Activated T-helper 2 cell treated with anti-CD3 and anti-CD28 coated beads, Interferon-gamma antibody, Interleukin-2, Interleukin-4, amounts not matched to agents 10 μg/mL and 5 μg/mL and 100 μg/mL, durations not matched to agents 14 hours and 24 hours and 36 hours (primary cell): ENCODE measurements around the gene ZFYVE21. TPM values are rescaled to one million over a fixed set of nuclear protein-coding genes. Genes with fewer than 3 reads are reported as not detected.

Source experiments
- DNase-seq: peaks from one replicate; pipeline ENCODE4 v3.0.0; 2021; ENCODE audit warnings: low spot score
- H3K27ac Mint-ChIP-seq: one replicate; pipeline ENCODE4 v1.8.0; 2021; ENCODE audit warnings: mixed read lengths
- H3K27me3 Mint-ChIP-seq: one replicate; pipeline ENCODE4 v1.8.0; 2021; ENCODE audit warnings: low read depth, mixed read lengths
- H3K36me3 Mint-ChIP-seq: one replicate; pipeline ENCODE4 v1.8.0; 2021; ENCODE audit warnings: low read depth, mixed read lengths
- H3K4me1 Mint-ChIP-seq: one replicate; pipeline ENCODE4 v1.8.0; 2021; ENCODE audit warnings: low read depth, mixed read lengths
- H3K4me3 Mint-ChIP-seq: one replicate; pipeline ENCODE4 v1.8.0; 2021; ENCODE audit warnings: low read depth, mild to moderate bottlenecking, moderate library complexity, mixed read lengths
- H3K9me3 Mint-ChIP-seq: one replicate; pipeline ENCODE4 v1.8.0; 2021; ENCODE audit warnings: mixed read lengths
- intact Hi-C: fragments of 100-400 bp; cut with micrococcal nuclease; formaldehyde crosslinking; loops from one replicate; pipeline ENCODE4 v1.15.1; 2023
- total RNA-seq: library from RNA; stranded (reverse); gene quantifications from 2 replicates; pipeline ENCODE4 v1.2.3, GENCODE V29; 2022

Gene ZFYVE21
- total RNA-seq, 1 donor from 2014 or later: 27.5 TPM

GRCh38 chr14:103734081-103734888 lies 18.7 kb downstream of the ZFYVE21 start:
- intact Hi-C loops: no loop called here
- Mint-ChIP-seq H3K27ac (no peak overlapping the region), H3K9me3 (no peaks in the 10 kb centered on the region), H3K27me3 (no peaks in the 10 kb centered on the region), H3K4me1 (no peaks in the 10 kb centered on the region), H3K4me3 (no peak overlapping the region), H3K36me3 (peaks cover 10% of the 10 kb centered on the region)
- no peak for DNase-seq

- no peaks in the 10 kb centered on the region for H3K4me1 Mint-ChIP-seq
- H3K27me3 Mint-ChIP-seq: no peaks in the 10 kb centered on the region
- no peak for DNase-seq
- no peaks in the 10 kb centered on the region for H3K9me3 Mint-ChIP-seq
- peaks cover 4% of the 10 kb centered on the region for H3K36me3 Mint-ChIP-seq
- intact Hi-C loops: no loop called here
- no peak overlapping the region for H3K4me3 Mint-ChIP-seq
- H3K27ac Mint-ChIP-seq: no peak overlapping the region
Measured at GRCh38 chr14:103735022-103735421, 19.4 kb downstream of the ZFYVE21 start.

GRCh38 chr14:103735439-103735814 lies 19.8 kb downstream of the ZFYVE21 start:
- H3K27ac Mint-ChIP-seq: no peak overlapping the region
- H3K9me3 Mint-ChIP-seq: no peaks in the 10 kb centered on the region
- DNase-seq: no peak
- intact Hi-C loops: no loop called here
- no peaks in the 10 kb centered on the region for H3K4me1 Mint-ChIP-seq
- H3K4me3 Mint-ChIP-seq: no peak overlapping the region
- H3K36me3 Mint-ChIP-seq: peaks cover 4% of the 10 kb centered on the region
- no peaks in the 10 kb centered on the region for H3K27me3 Mint-ChIP-seq

GRCh38 chr14:103735815-103736545 lies 20.4 kb downstream of the ZFYVE21 start:
- no peak for DNase-seq
- no peak overlapping the region for H3K27ac Mint-ChIP-seq
- no peak overlapping the region for H3K4me3 Mint-ChIP-seq
- no peaks in the 10 kb centered on the region for H3K4me1 Mint-ChIP-seq
- H3K9me3 Mint-ChIP-seq: no peaks in the 10 kb centered on the region
- H3K36me3 Mint-ChIP-seq: peaks cover 4% of the 10 kb centered on the region
- no peaks in the 10 kb centered on the region for H3K27me3 Mint-ChIP-seq
- intact Hi-C loops: no loop called here

- no peaks in the 10 kb centered on the region for H3K4me1 Mint-ChIP-seq
- no peak for DNase-seq
- no peak overlapping the region for H3K27ac Mint-ChIP-seq
- no peaks in the 10 kb centered on the region for H3K27me3 Mint-ChIP-seq
- peaks cover 4% of the 10 kb centered on the region for H3K36me3 Mint-ChIP-seq
- intact Hi-C loops: no loop called here
- no peaks in the 10 kb centered on the region for H3K9me3 Mint-ChIP-seq
- no peak overlapping the region for H3K4me3 Mint-ChIP-seq
Measured at GRCh38 chr14:103736546-103737431, 21.2 kb downstream of the ZFYVE21 start.

GRCh38 chr14:103737432-103738045 lies 21.9 kb downstream of the ZFYVE21 start:
- Mint-ChIP-seq H3K9me3 (no peaks in the 10 kb centered on the region), H3K27me3 (no peaks in the 10 kb centered on the region), H3K4me1 (no peaks in the 10 kb centered on the region), H3K4me3 (no peak overlapping the region), H3K27ac (no peak overlapping the region), H3K36me3 (peaks cover 4% of the 10 kb centered on the region)
- no peak for DNase-seq
- intact Hi-C loops: no loop called here

- Mint-ChIP-seq H3K27ac (no peak overlapping the region), H3K9me3 (no peaks in the 10 kb centered on the region), H3K4me1 (no peaks in the 10 kb centered on the region), H3K4me3 (no peak overlapping the region), H3K36me3 (no peaks in the 10 kb centered on the region), H3K27me3 (no peaks in the 10 kb centered on the region)
- no peak for DNase-seq
- intact Hi-C loops: no loop called here
Measured at GRCh38 chr14:103738166-103738565, 22.6 kb downstream of the ZFYVE21 start.

GRCh38 chr14:103738701-103739451 lies 23.3 kb downstream of the ZFYVE21 start:
- Mint-ChIP-seq H3K4me1 (no peaks in the 10 kb centered on the region), H3K36me3 (no peaks in the 10 kb centered on the region), H3K27ac (no peak overlapping the region), H3K9me3 (no peaks in the 10 kb centered on the region), H3K4me3 (no peak overlapping the region), H3K27me3 (no peaks in the 10 kb centered on the region)
- intact Hi-C loops: no loop called here
- no peak for DNase-seq

GRCh38 chr14:103739466-103739792 lies 23.8 kb downstream of the ZFYVE21 start:
- intact Hi-C loops: no loop called here
- Mint-ChIP-seq H3K27ac (no peak overlapping the region), H3K36me3 (no peaks in the 10 kb centered on the region), H3K4me3 (no peak overlapping the region), H3K27me3 (no peaks in the 10 kb centered on the region), H3K9me3 (no peaks in the 10 kb centered on the region), H3K4me1 (no peaks in the 10 kb centered on the region)
- no peak for DNase-seq

- Mint-ChIP-seq H3K36me3 (no peaks in the 10 kb centered on the region), H3K4me1 (no peaks in the 10 kb centered on the region), H3K27me3 (no peaks in the 10 kb centered on the region), H3K9me3 (no peaks in the 10 kb centered on the region), H3K27ac (no peak overlapping the region), H3K4me3 (no peak overlapping the region)
- no peak for DNase-seq
- intact Hi-C loops: no loop called here
Measured at GRCh38 chr14:103739793-103740501, 24.3 kb downstream of the ZFYVE21 start.

- no peak for DNase-seq
Measured at GRCh38 chr14:103740991-103741689, 25.5 kb downstream of the ZFYVE21 start.

More at GRCh38 chr14:103740991-103741689, 25.5 kb downstream of the ZFYVE21 start:
- H3K4me1 Mint-ChIP-seq: no peaks in the 10 kb centered on the region
- intact Hi-C loops: no loop called here
- no peaks in the 10 kb centered on the region for H3K36me3 Mint-ChIP-seq
- H3K4me3 Mint-ChIP-seq: no peak overlapping the region
- no peak overlapping the region for H3K27ac Mint-ChIP-seq
- H3K27me3 Mint-ChIP-seq: no peaks in the 10 kb centered on the region
- no peaks in the 10 kb centered on the region for H3K9me3 Mint-ChIP-seq
